GM21737 (cell line): Measurements from ENCODE around the gene SDR42E1.

Source experiments
- ATAC-seq: cut with Tn5 transposase; IDR thresholded peaks from one replicate; pipeline ENCODE4 v1.9.1; 2021; ENCODE audit warnings: mild to moderate bottlenecking, moderate library complexity; ENCODE audit not compliant: unreplicated experiment

Gene SDR42E1, protein sequence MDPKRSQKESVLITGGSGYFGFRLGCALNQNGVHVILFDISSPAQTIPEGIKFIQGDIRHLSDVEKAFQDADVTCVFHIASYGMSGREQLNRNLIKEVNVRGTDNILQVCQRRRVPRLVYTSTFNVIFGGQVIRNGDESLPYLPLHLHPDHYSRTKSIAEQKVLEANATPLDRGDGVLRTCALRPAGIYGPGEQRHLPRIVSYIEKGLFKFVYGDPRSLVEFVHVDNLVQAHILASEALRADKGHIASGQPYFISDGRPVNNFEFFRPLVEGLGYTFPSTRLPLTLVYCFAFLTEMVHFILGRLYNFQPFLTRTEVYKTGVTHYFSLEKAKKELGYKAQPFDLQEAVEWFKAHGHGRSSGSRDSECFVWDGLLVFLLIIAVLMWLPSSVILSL

DNA sequence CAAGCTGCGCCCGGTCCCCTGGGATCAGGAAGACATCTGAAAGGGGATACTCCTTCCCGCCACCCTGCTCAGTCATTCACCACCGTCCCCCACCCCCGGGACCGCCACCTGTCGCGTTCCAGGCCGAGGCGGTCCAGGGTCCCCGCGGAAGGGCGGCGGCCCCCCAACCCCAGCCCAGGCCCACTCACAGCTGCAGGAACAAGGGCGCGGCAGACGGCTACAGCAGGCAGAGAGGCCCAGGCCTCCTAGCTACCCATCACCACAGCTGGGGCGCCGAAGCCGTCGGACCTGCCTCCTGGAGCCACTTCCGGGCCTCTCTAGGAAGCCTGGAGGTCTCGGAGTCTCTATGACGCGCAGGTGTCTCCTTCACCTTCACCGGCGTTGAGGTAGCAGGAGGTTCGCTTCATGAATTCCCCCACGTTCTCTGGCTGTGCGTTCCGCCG, at the start of gene SDR42E1:
Gene SDR42E1, minus strand, starts transcription at position 272 of the 443 bp plus-strand sequence. CDS start 10,612 bp downstream, outside the sequence.
- peak; percentile 81 for ATAC-seq

DNA sequence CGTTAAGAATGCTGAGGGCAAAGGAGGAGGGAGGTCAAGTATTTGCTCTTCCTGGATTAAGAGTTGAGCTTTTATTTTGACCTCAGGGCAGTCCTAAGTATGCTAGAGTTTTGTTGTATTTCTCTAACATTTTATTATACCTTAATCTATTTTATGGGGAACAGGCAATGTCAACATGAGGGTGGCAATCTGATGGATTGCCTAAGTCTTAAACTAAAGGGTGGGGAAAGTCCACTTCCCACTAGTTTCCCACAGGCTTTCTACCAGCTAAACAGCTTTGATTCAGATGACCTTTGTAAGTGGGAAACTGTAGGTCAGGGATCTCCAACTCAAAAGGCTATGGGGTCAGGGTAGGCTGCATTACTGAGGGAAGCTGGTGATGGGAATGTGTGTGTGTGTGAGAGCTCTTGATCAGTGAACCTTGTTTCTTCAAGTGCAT, 48.7 kb upstream of the SDR42E1 start:
- ATAC-seq: no peak

DNA sequence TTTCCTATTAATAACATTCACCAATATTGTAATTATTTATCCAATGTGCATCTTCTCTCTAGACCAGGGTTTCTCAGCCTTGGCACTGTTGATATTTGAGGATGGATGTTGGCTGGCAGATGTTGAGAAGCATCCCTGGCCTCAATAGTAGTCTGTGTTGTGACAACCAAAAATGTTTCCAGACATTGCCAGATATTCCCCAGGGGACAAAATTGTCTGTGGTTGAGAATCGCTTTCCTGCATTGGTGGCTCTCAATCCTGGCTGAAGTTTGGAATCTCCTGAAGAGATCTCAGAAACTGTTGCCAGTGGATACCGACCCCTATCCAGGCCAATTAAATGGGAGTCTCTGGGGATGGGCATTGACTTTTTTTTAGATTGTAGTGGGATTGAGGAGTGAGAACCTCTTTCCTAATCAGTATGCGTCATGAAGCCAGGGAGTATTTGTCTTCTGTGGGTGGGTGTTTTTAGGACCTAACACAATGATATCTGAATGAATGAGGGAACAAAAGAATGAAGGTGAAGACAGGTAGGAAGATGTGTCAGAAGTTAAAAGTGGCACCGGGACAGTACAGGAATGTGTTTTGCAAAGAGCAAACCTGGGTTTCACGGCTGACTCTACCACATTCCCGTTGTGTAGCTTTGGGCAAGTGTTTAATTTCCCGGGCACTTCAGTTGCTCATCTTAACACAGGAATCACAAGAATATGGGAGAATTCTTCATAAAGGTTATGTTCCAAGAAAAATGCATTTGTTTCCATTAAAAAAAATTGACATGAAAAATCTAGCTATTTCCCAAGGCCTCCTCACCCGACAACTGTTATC, 48.1 kb upstream of the SDR42E1 start:
- ATAC-seq: no peak

DNA sequence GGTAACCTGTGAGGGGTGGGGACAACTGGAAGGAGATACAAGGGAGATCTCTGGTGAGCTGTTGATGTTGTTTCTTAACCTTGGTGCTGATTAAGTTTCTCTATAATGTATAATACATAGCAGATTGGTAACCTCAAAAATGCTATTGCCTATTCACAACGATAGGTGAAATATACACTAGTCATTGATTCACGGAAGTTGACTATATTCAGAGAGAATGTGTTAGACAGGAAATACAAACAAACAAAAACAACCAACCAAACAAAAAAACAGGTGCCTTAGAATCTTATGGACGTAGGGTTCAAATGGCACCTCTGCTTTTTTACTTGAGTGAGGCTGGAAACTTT, 45.3 kb upstream of the SDR42E1 start:
- no peak for ATAC-seq

DNA sequence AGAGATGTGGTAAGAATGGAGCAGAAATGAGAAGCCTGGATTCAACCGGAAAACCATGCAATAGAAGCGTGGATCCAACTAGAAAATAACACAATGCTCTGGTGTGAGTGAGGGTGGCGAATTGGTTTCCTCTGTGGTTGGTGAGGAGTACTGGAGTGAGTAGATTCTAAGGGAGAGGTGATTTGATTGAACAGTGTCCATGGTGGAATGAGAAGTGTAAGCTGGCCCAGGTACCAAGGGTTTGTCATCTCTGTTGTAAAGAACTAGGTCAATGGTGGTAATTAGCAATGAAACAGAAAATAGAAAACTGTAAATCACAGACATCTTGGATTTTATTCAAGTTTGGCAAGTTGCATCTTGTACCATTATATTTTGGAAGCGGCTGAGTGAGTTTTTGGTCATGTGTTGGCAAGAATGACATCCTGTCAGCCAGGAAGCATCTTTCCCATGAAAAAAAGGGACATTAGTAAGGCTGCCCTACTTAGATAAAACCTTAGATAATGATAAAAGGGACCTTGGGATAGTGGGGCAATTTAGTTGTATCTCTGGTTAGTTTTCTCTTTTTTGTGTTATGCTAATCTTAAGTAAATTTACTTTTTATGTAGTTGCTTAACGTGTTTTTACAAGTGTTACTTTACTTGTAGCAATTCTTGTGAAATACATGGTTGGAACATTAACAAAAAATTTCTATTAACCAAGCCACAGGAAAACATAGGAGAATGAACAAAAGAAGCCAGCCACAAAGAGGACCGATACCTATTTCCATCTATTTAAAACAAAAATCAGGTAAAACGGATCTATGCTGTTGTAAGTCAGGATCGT, 44.7 kb upstream of the SDR42E1 start:
- no peak for ATAC-seq

DNA sequence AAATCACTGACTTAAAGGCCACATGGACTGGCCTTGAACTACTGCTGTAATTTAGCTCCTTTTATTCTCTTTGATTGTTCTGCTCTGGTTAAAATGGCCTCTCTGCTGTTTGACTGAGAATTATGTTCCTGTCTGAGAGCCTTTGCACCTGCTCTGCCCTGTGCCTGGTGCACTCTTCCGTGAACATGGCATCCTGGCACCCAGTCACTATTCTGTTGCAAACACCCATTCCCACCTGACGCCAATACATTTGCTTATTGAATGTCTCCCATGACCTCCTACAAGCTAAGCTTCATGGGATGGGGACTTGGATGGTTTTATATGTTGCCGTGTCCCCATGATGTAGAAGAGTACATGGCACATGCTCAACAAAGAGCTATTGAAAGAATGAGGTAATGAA, 43.8 kb upstream of the SDR42E1 start:
- no peak for ATAC-seq

DNA sequence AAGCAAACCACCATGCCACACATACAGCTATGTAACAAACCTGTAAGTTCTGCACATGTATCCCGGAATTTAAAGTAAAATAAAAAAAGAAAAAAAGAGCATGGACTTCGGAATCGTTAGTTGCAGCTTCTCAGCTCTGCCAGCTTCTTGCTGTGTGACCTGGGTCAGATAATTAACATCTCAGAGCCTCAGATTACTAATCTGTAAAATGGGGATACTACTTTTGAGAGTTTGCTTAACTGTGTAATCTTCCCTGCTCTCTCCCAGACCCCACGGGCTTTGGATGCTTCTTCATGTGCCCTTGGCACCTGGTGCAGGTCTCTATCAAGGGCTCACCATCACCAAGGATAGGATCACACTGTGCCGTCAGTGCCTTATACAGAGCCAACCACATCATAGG, 40.4 kb upstream of the SDR42E1 start:
- no peak for ATAC-seq

DNA sequence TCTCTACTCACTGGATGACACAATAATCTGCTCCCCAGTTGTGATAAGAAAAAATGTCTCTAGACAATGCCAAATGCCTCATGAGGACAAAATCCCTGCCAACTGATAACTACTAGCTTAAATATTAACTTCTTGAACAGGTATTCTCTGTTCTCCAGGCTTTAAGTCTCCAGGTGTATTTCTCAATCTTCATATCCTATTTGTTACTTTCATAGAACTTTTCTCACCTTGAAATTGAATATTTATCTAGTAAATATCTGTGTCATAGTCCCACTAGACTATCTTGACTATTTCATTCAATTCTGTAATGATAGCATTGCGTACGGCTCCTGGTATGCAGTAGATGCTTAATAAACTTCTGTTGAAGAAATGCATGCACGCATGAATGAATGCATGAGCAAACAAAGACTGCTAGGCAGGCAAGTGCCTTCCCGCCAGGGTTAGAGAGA, 39.7 kb upstream of the SDR42E1 start:
- no peak for ATAC-seq

DNA sequence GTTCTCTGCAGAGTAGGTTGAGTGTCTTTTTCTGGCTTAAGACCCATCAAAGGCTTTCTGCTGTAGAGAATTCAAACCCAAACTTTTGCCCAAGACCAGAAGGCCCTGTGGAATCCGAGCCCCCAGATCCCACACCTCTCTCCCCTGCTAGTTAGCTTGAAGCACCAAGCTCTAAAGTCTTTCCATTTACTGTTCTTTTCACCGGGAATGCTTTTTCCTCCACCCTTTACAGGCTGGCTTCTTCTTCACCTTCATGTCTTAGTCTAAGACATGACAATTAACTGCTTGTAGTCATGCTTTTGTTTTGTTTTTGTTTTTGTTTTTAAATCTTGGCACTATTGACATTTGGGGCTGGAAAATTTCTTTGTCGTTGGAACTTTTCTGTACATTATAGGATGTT, 39.2 kb upstream of the SDR42E1 start:
- no peak for ATAC-seq

DNA sequence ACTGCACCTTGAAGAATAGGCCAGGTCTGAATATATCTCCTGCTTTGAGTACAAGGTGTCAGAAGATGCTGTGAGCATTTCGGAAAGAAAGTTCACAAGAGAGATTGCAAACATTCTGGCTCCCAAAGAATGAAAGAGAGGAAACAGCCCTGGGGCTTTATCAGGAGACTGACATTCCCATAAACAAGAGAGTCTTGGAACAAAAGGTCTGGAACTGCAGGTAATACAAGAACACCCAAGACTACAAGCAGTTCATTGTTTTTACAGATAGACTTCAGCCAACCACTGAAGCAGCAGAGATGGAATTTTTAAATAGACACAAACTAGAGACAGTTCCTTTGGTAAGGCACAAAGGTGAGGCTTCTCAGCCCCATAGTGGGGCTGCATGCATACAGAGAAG, 38.2 kb upstream of the SDR42E1 start:
- no peak for ATAC-seq

DNA sequence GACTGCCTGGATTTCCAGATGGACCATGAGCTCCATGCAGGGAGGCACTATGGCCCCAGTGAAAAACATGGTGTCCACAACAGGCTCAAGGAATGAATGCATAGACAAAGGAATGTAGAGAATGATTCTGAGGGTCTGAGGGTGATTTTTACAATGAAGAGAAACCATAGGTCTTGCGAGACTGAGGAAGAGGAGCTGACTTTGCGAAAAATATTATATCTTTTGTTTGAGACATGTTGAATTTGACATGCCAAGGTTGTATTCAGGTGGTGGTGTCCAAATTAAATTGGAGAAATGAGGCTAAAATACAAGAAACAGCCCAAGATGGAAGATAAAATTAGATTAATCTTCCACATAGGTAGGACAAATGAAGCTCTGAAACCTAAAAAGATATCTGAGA, 36.5 kb upstream of the SDR42E1 start:
- no peak for ATAC-seq

DNA sequence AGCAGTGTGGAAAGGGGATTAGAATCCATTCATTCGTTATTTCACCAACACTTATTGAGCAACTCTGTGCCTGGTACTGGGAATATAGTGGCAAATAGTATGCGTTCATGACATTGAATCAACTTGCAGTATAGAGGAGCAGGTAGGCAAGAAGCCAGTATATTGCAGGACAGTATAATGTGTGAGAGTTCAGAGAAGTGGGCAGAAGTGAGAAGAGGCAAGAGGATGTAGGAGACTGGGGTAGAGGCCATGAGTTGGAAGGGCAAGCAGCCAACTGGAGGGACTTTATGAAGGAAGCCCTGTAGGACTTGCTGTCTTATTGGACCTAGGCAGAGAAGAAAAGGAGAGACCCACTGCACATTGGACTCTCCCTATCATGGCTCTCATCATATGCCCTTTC, 36.1 kb upstream of the SDR42E1 start:
- ATAC-seq: no peak

DNA sequence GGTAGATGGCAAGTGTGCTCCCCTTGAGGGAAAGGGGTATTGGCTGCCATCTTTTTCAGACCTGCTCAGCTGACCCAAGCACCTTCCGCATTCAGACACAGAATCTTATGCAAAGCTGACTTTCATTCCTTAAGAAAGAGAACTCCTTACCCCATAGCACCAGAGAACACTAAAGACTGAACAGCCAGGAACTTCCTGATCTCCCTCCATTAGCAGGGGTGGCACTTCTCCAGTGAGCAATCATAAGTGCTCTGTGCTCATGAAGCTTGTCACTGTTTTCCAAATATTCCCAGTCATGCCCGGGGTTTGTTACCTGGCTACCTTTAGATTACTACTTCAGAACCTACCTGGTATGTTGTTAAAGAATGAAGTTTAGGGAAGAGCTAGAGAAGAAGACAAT, 35.7 kb upstream of the SDR42E1 start:
- no peak for ATAC-seq

DNA sequence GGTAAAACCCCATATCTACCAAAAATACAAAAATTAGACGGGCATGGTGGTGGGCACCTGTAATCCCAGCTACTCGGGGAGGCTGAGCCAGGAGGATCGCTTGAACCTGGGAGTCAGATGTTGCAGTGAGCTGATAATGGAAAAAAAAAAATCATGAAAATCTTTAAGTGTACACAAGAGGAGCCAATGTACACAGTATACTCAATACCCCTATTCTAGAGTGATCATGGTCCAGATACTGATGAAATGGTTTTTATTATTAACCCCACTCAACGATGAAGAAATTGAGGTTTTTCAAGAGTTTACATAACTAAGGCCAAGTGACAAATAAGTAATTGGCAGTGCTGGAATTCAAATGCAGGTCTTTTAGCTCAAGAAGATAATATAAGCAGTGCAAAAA, 35.3 kb upstream of the SDR42E1 start:
- no peak for ATAC-seq

DNA sequence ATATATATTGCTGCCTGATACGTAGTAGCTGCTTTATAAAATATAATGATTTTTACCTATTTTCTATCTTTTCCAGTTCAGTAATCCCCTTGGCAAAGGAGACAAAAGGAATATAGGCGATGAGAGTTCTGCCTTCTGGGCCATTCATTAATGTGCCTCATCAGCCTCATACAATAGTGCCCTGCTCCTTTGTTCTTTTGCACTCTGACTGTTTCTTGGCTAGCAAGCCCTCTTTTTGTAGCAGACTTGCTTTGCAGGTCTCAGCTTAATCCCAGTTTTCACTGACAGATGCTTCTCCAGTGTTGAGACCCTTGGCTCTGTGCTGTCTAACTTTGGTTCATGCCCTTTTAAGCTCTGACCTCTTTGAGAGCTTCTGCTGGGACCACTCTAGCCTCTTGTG, 34.2 kb upstream of the SDR42E1 start:
- no peak for ATAC-seq

DNA sequence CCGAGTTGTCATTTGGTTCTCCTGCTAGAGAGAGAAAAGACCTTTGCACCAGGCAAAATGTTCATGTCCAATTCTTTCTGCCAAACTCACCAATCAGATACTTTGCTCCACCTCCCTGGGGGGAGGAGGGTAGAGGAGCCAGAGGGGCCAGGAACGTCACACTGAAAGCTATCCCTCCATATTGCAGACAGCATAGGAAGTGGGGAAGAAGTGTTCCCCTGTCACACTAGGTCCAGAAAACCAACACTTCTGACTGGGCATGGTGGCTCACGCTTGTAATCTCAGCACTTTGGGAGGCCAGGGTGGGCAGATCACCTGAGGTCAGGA, 33.3 kb upstream of the SDR42E1 start:
- ATAC-seq: no peak

DNA sequence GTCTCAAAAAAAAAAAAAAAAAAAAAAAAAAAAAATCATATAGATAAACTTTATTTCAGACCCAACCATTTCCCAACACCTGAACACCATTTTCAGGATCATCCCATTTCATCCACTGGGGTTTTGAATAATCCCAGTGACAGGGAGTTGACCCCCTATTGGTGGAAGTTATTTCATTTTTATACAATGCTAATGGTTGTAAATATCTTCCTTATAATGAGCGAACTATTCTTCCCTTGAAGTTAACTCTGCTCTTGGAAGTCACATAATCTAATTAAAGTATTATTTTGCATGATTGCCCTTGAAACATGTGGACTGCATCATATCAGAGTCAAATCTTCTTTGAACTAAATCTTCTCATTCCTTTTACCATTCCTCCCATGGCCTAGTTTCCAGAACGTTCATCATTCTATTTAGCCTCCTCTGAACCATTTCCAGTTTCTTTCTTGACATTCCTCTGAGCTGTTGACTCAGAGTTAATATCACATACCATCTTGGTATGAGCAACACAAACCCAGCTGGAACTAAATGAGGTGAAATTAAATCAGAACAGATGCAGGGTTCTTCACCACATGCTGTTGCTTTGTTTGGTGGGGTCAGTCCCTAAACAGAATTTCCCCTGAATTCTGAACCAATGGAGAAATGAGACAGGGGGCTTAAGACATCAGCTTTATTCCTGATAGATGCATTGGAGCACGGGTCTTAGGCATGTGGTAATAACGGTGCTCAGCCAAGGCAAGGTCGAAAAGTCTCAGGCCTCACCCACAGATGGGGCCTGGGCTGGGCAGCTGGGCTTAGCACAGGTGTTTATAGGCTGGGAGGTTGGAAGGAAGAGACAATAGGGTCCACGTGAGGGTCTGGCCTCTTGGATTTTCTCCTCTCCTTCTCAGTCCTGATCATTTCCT, 32.7 kb upstream of the SDR42E1 start:
- no peak for ATAC-seq

DNA sequence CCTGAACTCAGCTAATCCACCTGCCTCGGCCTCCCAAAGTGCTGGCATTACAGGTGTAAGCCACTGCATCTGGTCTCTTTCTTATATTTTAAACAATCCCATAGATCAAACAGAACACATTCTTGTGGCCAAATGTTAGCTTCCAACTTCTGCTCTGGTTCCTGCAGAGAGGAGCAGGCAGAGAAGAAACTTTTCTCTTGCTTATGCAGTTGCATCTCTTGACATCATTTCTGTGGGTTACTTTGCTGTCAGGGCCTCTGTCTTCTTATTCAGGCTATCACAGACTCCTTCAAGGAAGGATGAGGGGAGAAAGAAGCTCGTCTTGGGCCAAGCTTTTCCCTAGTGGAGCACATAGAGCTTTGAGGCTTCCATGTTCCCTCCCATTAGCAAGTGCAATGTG, 31.6 kb upstream of the SDR42E1 start:
- ATAC-seq: no peak

DNA sequence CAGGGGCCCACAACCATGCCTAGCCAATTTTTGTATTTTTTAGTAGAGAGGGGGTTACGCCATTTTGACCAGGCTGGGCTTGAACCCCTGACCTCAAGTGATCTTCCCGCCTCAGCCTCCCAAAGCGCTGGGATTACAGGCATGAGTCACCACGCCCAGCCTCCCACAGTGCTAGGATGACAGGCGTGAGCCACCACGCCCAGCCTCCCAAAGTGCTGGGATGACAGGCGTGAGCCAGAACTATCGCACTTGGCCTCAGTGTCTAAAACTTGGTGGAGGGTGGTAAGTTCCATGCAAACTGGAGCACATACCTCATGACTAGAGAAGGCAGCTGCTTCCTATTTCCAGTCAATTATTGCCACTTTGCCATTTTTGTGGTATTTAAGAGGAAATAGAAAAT, 30.9 kb upstream of the SDR42E1 start:
- ATAC-seq: no peak

DNA sequence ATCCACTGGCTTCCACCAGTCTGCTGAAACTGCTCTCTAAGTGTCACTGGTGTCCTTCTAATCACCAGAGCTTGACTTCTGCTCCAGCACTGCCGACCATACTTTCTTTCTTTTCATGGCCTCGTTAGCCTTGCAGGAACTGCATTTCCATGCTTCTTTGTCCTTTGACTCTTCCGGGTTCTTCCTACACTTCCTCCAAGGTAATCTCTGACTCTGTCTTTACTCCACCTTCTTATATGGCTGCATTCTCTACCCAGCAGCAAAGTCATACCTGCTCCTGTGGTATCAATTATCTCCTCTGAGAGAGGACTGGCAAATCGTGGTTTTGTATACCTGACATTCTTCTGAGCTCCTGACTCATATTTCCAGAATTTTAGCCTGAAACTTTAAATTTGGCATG, 30.3 kb upstream of the SDR42E1 start:
- no peak for ATAC-seq
